H1 (cell line): ENCODE measurements around the gene OR10R2. TPM values are rescaled to one million over a fixed set of nuclear protein-coding genes. Genes with fewer than 3 reads are reported as not detected.
A peak's percentile ranks its signal among the peaks of the same experiment; 100 is the strongest.

ENCODE experiments used
- CTCF ChIA-PET: fragments of 300-600 bp; sonication (Branson Sonifier 250); formaldehyde crosslinking; loops from one replicate; lab custom pipeline; 2021; ENCODE audit not compliant: partially characterized antibody; lab: Charles Lee
- POLR2A ChIA-PET: fragments of 300-600 bp; sonication (Branson Sonifier 250); formaldehyde crosslinking; loops from one replicate; lab custom pipeline; 2021; ENCODE audit warnings: inconsistent platforms; ENCODE audit not compliant: partially characterized antibody; lab: Charles Lee
- DNase-seq, 2 experiments: peaks; one replicate each; pipeline versions ENCODE4 v3.0.0 to v3.0.0-alpha.2; 2010 to 2022; ENCODE audit warnings: low spot score in 2 of 2, low read depth in 1 of 2, mixed read lengths in 1 of 2
- FAIRE-seq: peaks from 2 replicates; lab custom pipeline; 2011; peaks lifted over from hg19 to GRCh38; lab: Jason Lieb, UNC
- H2AFZ ChIP-seq: 2 replicates; pipeline ENCODE4 v1.8.1; 2012; ENCODE audit warnings: low read length, inconsistent platforms
- H2AK5ac ChIP-seq: 2 replicates; pipeline ENCODE4 v1.6.1; 2013; ENCODE audit warnings: low read depth, low read length
- H2BK120ac ChIP-seq: replicated peaks from 2 replicates; pipeline ENCODE3; 2013; ENCODE audit warnings: low read depth, low read length, inconsistent platforms
- H2BK12ac ChIP-seq: 2 replicates; pipeline ENCODE4 v1.6.1; 2013; ENCODE audit warnings: low read depth, low read length
- H2BK15ac ChIP-seq: 2 replicates; pipeline ENCODE4 v1.6.1; 2013; ENCODE audit warnings: low read length
- H2BK20ac ChIP-seq: 2 replicates; pipeline ENCODE4 v1.6.1; 2013; ENCODE audit warnings: low read length
- H2BK5ac ChIP-seq: 2 replicates; pipeline ENCODE4 v1.6.1; 2013; ENCODE audit warnings: low read depth, low read length
- H3K14ac ChIP-seq: 2 replicates; pipeline ENCODE4 v1.6.1; 2013; ENCODE audit warnings: inconsistent platforms; ENCODE audit not compliant: insufficient read length
- H3K18ac ChIP-seq: 2 replicates; pipeline ENCODE4 v1.6.1; 2013; ENCODE audit warnings: low read length; ENCODE audit errors: extremely low read depth
- H3K23ac ChIP-seq: 2 replicates; pipeline ENCODE4 v1.6.1; 2013; ENCODE audit warnings: inconsistent platforms; ENCODE audit not compliant: insufficient read length
- H3K23me2 ChIP-seq: 2 replicates; pipeline ENCODE4 v1.6.1; 2013; ENCODE audit warnings: low read depth, low read length
- H3K27ac ChIP-seq: 2 replicates; pipeline ENCODE4 v1.6.1; 2011; ENCODE audit warnings: low read depth, low read length, inconsistent platforms
- H3K27me3 ChIP-seq, 4 experiments: replicated peaks in 1 of 4; 1 replicate in 1 of 4; 2 replicates in 3 of 4; pipeline versions ENCODE4 v1.6.1 to v1.8.1; 2011 to 2013; ENCODE audit warnings: low read length in 3 of 4, mild to moderate bottlenecking in 3 of 4, inconsistent platforms in 2 of 4, mixed read lengths in 2 of 4, moderate library complexity in 1 of 4; ENCODE audit not compliant: control insufficient read depth in 3 of 4, insufficient read depth in 3 of 4; ENCODE audit errors: extremely low read depth in 1 of 4
- H3K36me3 ChIP-seq, 4 experiments: 2 replicates each; pipeline versions ENCODE4 v1.6.1 to v1.8.1; 2011 to 2013; ENCODE audit warnings: mild to moderate bottlenecking in 4 of 4, low read length in 3 of 4, moderate library complexity in 2 of 4, control low read depth in 1 of 4, inconsistent platforms in 1 of 4; ENCODE audit not compliant: insufficient read depth in 4 of 4, control insufficient read depth in 2 of 4
- H3K4ac ChIP-seq: replicated peaks from 2 replicates; pipeline ENCODE3; 2013; ENCODE audit warnings: low read length, low read depth, mixed read lengths, inconsistent platforms; ENCODE audit not compliant: insufficient read length
- H3K4me1 ChIP-seq, 4 experiments: replicated peaks in 1 of 4; 1 replicate in 1 of 4; 2 replicates in 3 of 4; pipeline versions ENCODE4 v1.6.1 to v1.8.1; 2011 to 2013; ENCODE audit warnings: low read length in 3 of 4, inconsistent platforms in 2 of 4, mixed read lengths in 1 of 4; ENCODE audit not compliant: insufficient read depth in 4 of 4, control insufficient read depth in 3 of 4
- H3K4me2 ChIP-seq, 2 experiments: 2 replicates each; pipeline versions ENCODE4 v1.6.1 to v1.8.1; 2011 to 2013; ENCODE audit warnings: low read depth in 2 of 2, low read length in 2 of 2, control low read depth in 1 of 2, inconsistent platforms in 1 of 2, mild to moderate bottlenecking in 1 of 2; ENCODE audit not compliant: insufficient read depth in 1 of 2
- H3K4me3 ChIP-seq, 4 experiments: fragments of 200-600, 300-600 bp in 1 of 4; sonication (generic), shearing (Covaris generic), sonication (Bioruptor Twin) in 1 of 4; 2 replicates each; pipeline versions ENCODE4 v1.5.1 to v1.8.1; 2011 to 2016; ENCODE audit warnings: low read length in 4 of 4, low read depth in 3 of 4, control low read depth in 2 of 4, inconsistent platforms in 2 of 4, mild to moderate bottlenecking in 2 of 4, mixed read lengths in 1 of 4, moderate library complexity in 1 of 4; ENCODE audit not compliant: insufficient read depth in 2 of 4; ENCODE audit errors: extremely low read depth in 1 of 4
- H3K56ac ChIP-seq: replicated peaks from 2 replicates; pipeline ENCODE3; 2013; ENCODE audit warnings: low read depth, mild to moderate bottlenecking, mixed read lengths, low read length, inconsistent platforms; ENCODE audit not compliant: insufficient read length
- H3K79me1 ChIP-seq: 2 replicates; pipeline ENCODE4 v1.6.1; 2013; ENCODE audit warnings: low read depth, low read length, control low read depth
- H3K79me2 ChIP-seq, 2 experiments: 2 replicates each; pipeline versions ENCODE4 v1.6.1 to v1.8.1; 2012 to 2013; ENCODE audit warnings: low read length in 2 of 2, mild to moderate bottlenecking in 2 of 2, inconsistent platforms in 1 of 2; ENCODE audit not compliant: insufficient read depth in 2 of 2, control insufficient read depth in 1 of 2
- H3K9ac ChIP-seq, 4 experiments: replicated peaks in 1 of 4; 1 replicate in 1 of 4; 2 replicates in 3 of 4; pipeline versions ENCODE4 v1.6.1 to v1.8.1; 2011 to 2013; ENCODE audit warnings: low read depth in 3 of 4, low read length in 3 of 4, control low read depth in 2 of 4, mild to moderate bottlenecking in 2 of 4, moderate library complexity in 2 of 4, inconsistent platforms in 1 of 4; ENCODE audit errors: extremely low read depth in 1 of 4
- H3K9me3 ChIP-seq, 2 experiments: 2 replicates each; pipeline versions ENCODE4 v1.6.1 to v1.8.1; 2012 to 2013; ENCODE audit warnings: mild to moderate bottlenecking in 2 of 2, moderate library complexity in 2 of 2, control low read depth in 1 of 2, inconsistent platforms in 1 of 2, low read depth in 1 of 2, low read length in 1 of 2, mixed read lengths in 1 of 2; ENCODE audit not compliant: insufficient read depth in 2 of 2
- H4K20me1 ChIP-seq, 2 experiments: replicated peaks in 1 of 2; 2 replicates each; pipeline versions ENCODE3 to v1.8.1; 2011 to 2013; ENCODE audit warnings: inconsistent platforms in 2 of 2, low read length in 2 of 2, mild to moderate bottlenecking in 1 of 2; ENCODE audit not compliant: insufficient read depth in 2 of 2, control insufficient read depth in 1 of 2
- H4K5ac ChIP-seq: 2 replicates; pipeline ENCODE4 v1.6.1; 2013; ENCODE audit warnings: low read length, low read depth, mixed read lengths, inconsistent platforms; ENCODE audit not compliant: insufficient read length
- H4K8ac ChIP-seq: 2 replicates; pipeline ENCODE4 v1.8.0; 2013; ENCODE audit warnings: mild to moderate bottlenecking, moderate library complexity, low read length, inconsistent platforms; ENCODE audit not compliant: insufficient read depth; ENCODE audit errors: extremely low read depth
- H4K91ac ChIP-seq: replicated peaks from 2 replicates; pipeline ENCODE3; 2013; ENCODE audit warnings: low read length, mixed read lengths, inconsistent platforms; ENCODE audit not compliant: insufficient read length
- EZH2 ChIP-seq: fragments of 200-600 bp; sonication (generic); IDR thresholded peaks from 2 replicates; pipeline ENCODE4 v1.7.1; 2012; ENCODE audit warnings: low read depth, mild to moderate bottlenecking, moderate library complexity, low read length, inconsistent platforms; ENCODE audit not compliant: severe bottlenecking
- HDAC6 ChIP-seq: IDR thresholded peaks from one replicate; pipeline ENCODE4 v1.7.1; 2012; ENCODE audit warnings: low read depth, mild to moderate bottlenecking, inconsistent platforms, low read length, moderate library complexity
- polyA plus RNA-seq, 7 experiments: library from polyadenylated mRNA; depleted of rRNA in 3 of 7; stranded (reverse) in 5 of 7; unstranded in 2 of 7; fragments of >200 nt in 5 of 7; fragments of 200-250 nt in 2 of 7; gene quantifications; 1 replicate in 5 of 7; 2 replicates in 1 of 7; 4 replicates in 1 of 7; pipeline versions ENCODE4 v1.2.1 to v1.2.3, GENCODE V29; 2011 to 2013; ENCODE audit warnings: missing spikeins in 2 of 7, mixed read lengths in 2 of 7
- total RNA-seq: library from RNA; stranded (reverse); fragmentation: NEBNext Ultra II Directional; extraction: Animal tissue kit (Norgen Biotek cat#: 25700); gene quantifications from 2 replicates; pipeline ENCODE4 v1.2.1, GENCODE V29; 2021

The OR10R2 gene
- total and polyA plus RNA-seq, 2 of the 8 experiments (the other 6 are each of a cell fraction or from before 2014, with no cell fraction given): not detected

DNA sequence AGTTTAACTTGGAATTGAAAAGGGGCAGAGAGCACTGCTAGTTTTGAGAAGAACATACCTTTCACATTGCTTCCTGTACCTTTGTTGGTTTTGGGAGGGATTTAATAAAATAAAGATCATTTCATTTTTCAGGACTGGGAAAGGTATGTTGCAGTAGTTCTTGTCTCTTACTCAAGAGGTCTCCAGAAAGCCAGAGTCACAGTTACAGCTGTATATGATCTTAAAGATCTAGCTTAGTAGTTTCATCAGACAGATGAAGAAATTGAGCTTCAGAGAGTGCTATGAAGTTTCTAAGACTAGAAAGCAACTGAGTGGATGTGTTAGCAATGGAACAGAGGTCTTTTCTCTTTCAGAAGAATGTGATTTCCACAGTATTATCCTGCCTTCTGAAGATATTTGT, 47.0 kb upstream of the OR10R2 start:
- H4K20me1 ChIP-seq: no peaks in the 10 kb centered on the region
- no peak overlapping the region for H3K23ac ChIP-seq
- no peak overlapping the region for H2BK5ac ChIP-seq
- no peak overlapping the region for H2BK12ac ChIP-seq
- no peak overlapping the region for H4K91ac ChIP-seq
- no peaks in the 10 kb centered on the region for H3K79me2 ChIP-seq
- H3K9ac ChIP-seq: no peak overlapping the region
- no peaks in the 10 kb centered on the region for H3K79me1 ChIP-seq
- no peak overlapping the region for H2AK5ac ChIP-seq
- H2BK20ac ChIP-seq: no peak overlapping the region
- no peak overlapping the region for H3K4me3 ChIP-seq
- H3K14ac ChIP-seq: no peak overlapping the region
- DNase-seq: no peak
- H3K18ac ChIP-seq: no peak overlapping the region
- H3K23me2 ChIP-seq: no peaks in the 10 kb centered on the region
- CTCF ChIA-PET: interaction anchor here (0.6 to 0.8 kb wide), 2 partner anchors 221 to 585 kb away, joined by 3 to 5 read pairs; no protein-coding TSS in a partner anchor
- peak overlapping the region; percentile 76; the same call in 1 of the 2 replicates for H2AFZ ChIP-seq
- H4K5ac ChIP-seq: no peak overlapping the region
- H2BK15ac ChIP-seq: no peak overlapping the region
- no peak for FAIRE-seq
- H3K27me3 ChIP-seq: no peaks in the 10 kb centered on the region
- H3K4ac ChIP-seq: no peak overlapping the region
- H3K56ac ChIP-seq: no peak overlapping the region
- TF ChIP-seq EZH2: no peak
- no peak for TF ChIP-seq HDAC6
- TF ChIP-seq, all 59 proteins: peak for 0
- Histone ChIP-seq H3K4me1 (no peaks in the 10 kb centered on the region; a peak in 1 of 7 replicates), H4K8ac (no peak overlapping the region), H3K27ac (no peak overlapping the region), H3K9me3 (no peaks in the 10 kb centered on the region), H3K36me3 (no peaks in the 10 kb centered on the region), H3K4me2 (no peak overlapping the region), H2BK120ac (no peak overlapping the region)
- POLR2A ChIA-PET: no interaction called here
